Muscle layer of colon (tissue), 2 donors: ENCODE results near the gene LRIG3.
A peak's percentile ranks its signal among the peaks of the same experiment; 100 is the strongest.

Source experiments
- H3K27ac ChIP-seq: one replicate; pipeline ENCODE4 v1.7.0; 2013; ENCODE audit warnings: low read depth, mild to moderate bottlenecking, low read length, moderate library complexity
- H3K27me3 ChIP-seq, 2 donors: one replicate each; pipeline ENCODE4 v1.7.0; 2013; ENCODE audit warnings: low read length in 2 of 2, mild to moderate bottlenecking in 2 of 2; ENCODE audit not compliant: insufficient read depth in 2 of 2, control insufficient read depth in 1 of 2
- H3K36me3 ChIP-seq: one replicate; pipeline ENCODE4 v1.7.0; 2013; ENCODE audit warnings: mild to moderate bottlenecking, low read length; ENCODE audit not compliant: insufficient read depth
- H3K4me1 ChIP-seq: one replicate; pipeline ENCODE4 v1.7.0; 2013; ENCODE audit warnings: mild to moderate bottlenecking, low read length; ENCODE audit not compliant: insufficient read depth
- H3K4me3 ChIP-seq, 2 donors: one replicate each; pipeline ENCODE4 v1.7.0; 2013; ENCODE audit warnings: low read length in 2 of 2, low read depth in 1 of 2, mild to moderate bottlenecking in 1 of 2, moderate library complexity in 1 of 2
- H3K9ac ChIP-seq: one replicate; pipeline ENCODE4 v1.7.0; 2013; ENCODE audit warnings: low read length
- H3K9me3 ChIP-seq: one replicate; pipeline ENCODE4 v1.7.0; 2013; ENCODE audit warnings: mild to moderate bottlenecking, low read length
- donor health status: abdominal sarcoma.
- donor health status: Adenocarcinoma of cecum.

The LRIG3 gene

GRCh38 chr12:58895053-58895452 lies 25.3 kb downstream of the LRIG3 start:
- H3K27me3 ChIP-seq, result no peaks in the 10 kb centered on the region
- no peak overlapping the region for H3K9ac ChIP-seq
- peaks cover 43% of the 10 kb centered on the region for H3K4me1 ChIP-seq
- H3K36me3 ChIP-seq, result peaks cover under 1% of the 10 kb centered on the region
- H3K9me3 ChIP-seq, result no peaks in the 10 kb centered on the region
- H3K4me3 ChIP-seq, result peak overlapping the region in 1 of 2 donors; percentile 25
- no peak overlapping the region for H3K27ac ChIP-seq

- Histone ChIP-seq H3K9ac (no peak overlapping the region), H3K27ac (no peak overlapping the region)
These were observed 26.3 kb downstream of the LRIG3 start for GRCh38 chr12:58894040-58894439.

GRCh38 chr12:58893495-58893894 lies 26.8 kb downstream of the LRIG3 start:
- Histone ChIP-seq H3K36me3 (peaks cover 16% of the 10 kb centered on the region), H3K27ac (no peak overlapping the region), H3K4me3 (no peak overlapping the region), H3K9ac (no peak overlapping the region), H3K27me3 (no peaks in the 10 kb centered on the region), H3K9me3 (no peaks in the 10 kb centered on the region), H3K4me1 (peaks cover 55% of the 10 kb centered on the region)

More at GRCh38 chr12:58894040-58894439, 26.3 kb downstream of the LRIG3 start:
- no peaks in the 10 kb centered on the region for H3K9me3 ChIP-seq
- H3K36me3 ChIP-seq, result peaks cover 11% of the 10 kb centered on the region
- H3K4me3 ChIP-seq, result no peak overlapping the region
- no peaks in the 10 kb centered on the region for H3K27me3 ChIP-seq
- H3K4me1 ChIP-seq, result peaks cover 49% of the 10 kb centered on the region

GRCh38 chr12:58889557-58889956 lies 30.7 kb downstream of the LRIG3 start:
- H3K4me1 ChIP-seq, result peaks cover 35% of the 10 kb centered on the region
- no peak overlapping the region for H3K27ac ChIP-seq
- H3K9ac ChIP-seq, result no peak overlapping the region
- H3K9me3 ChIP-seq, result no peaks in the 10 kb centered on the region
- H3K36me3 ChIP-seq, result peaks cover 28% of the 10 kb centered on the region
- H3K4me3 ChIP-seq, result no peak overlapping the region
- no peaks in the 10 kb centered on the region for H3K27me3 ChIP-seq

- Histone ChIP-seq H3K9ac (no peak overlapping the region), H3K4me3 (no peak overlapping the region), H3K9me3 (no peaks in the 10 kb centered on the region), H3K27ac (peak overlapping the region; percentile 39), H3K4me1 (peaks cover 22% of the 10 kb centered on the region), H3K36me3 (peaks cover 31% of the 10 kb centered on the region), H3K27me3 (no peaks in the 10 kb centered on the region)
These were observed 32.0 kb downstream of the LRIG3 start for GRCh38 chr12:58888131-58888783.

- H3K9ac ChIP-seq, result no peak overlapping the region
- peaks cover 18% of the 10 kb centered on the region for H3K4me1 ChIP-seq
- no peaks in the 10 kb centered on the region for H3K27me3 ChIP-seq
- no peaks in the 10 kb centered on the region for H3K9me3 ChIP-seq
- H3K27ac ChIP-seq, result no peak overlapping the region
- no peak overlapping the region for H3K4me3 ChIP-seq
- peaks cover 37% of the 10 kb centered on the region for H3K36me3 ChIP-seq
These were observed 33.2 kb downstream of the LRIG3 start for GRCh38 chr12:58887068-58887467.

- peak overlapping the region; percentile 4 for H3K27ac ChIP-seq
- H3K4me1 ChIP-seq, result peaks cover 18% of the 10 kb centered on the region
- H3K36me3 ChIP-seq, result peaks cover 41% of the 10 kb centered on the region
These were observed 33.8 kb downstream of the LRIG3 start for GRCh38 chr12:58886474-58886873.

GRCh38 chr12:58884916-58885315 lies 35.4 kb downstream of the LRIG3 start:
- no peaks in the 10 kb centered on the region for H3K27me3 ChIP-seq
- H3K4me1 ChIP-seq, result peaks cover 18% of the 10 kb centered on the region
- H3K9ac ChIP-seq, result no peak overlapping the region
- peak overlapping the region; percentile 37 for H3K27ac ChIP-seq
- no peaks in the 10 kb centered on the region for H3K9me3 ChIP-seq
- no peak overlapping the region for H3K4me3 ChIP-seq
- H3K36me3 ChIP-seq, result peaks cover 55% of the 10 kb centered on the region

More at GRCh38 chr12:58886474-58886873, 33.8 kb downstream of the LRIG3 start:
- Histone ChIP-seq H3K4me3 (no peak overlapping the region), H3K9ac (no peak overlapping the region), H3K27me3 (no peaks in the 10 kb centered on the region), H3K9me3 (no peaks in the 10 kb centered on the region)

GRCh38 chr12:58883576-58884334 lies 36.5 kb downstream of the LRIG3 start:
- Histone ChIP-seq H3K9ac (no peak overlapping the region), H3K27ac (peak overlapping the region; percentile 14), H3K36me3 (peaks cover 55% of the 10 kb centered on the region), H3K4me3 (no peak overlapping the region), H3K4me1 (peaks cover 9% of the 10 kb centered on the region), H3K27me3 (no peaks in the 10 kb centered on the region), H3K9me3 (no peaks in the 10 kb centered on the region)

GRCh38 chr12:58882826-58883225 lies 37.5 kb downstream of the LRIG3 start:
- no peaks in the 10 kb centered on the region for H3K9me3 ChIP-seq
- H3K27me3 ChIP-seq, result no peaks in the 10 kb centered on the region
- no peak overlapping the region for H3K27ac ChIP-seq
- no peak overlapping the region for H3K9ac ChIP-seq
- H3K36me3 ChIP-seq, result peaks cover 62% of the 10 kb centered on the region
- H3K4me3 ChIP-seq, result no peak overlapping the region
- H3K4me1 ChIP-seq, result peaks cover 2% of the 10 kb centered on the region

GRCh38 chr12:58881816-58882215 lies 38.5 kb downstream of the LRIG3 start:
- H3K27ac ChIP-seq, result no peak overlapping the region
- peaks cover 62% of the 10 kb centered on the region for H3K36me3 ChIP-seq

More at GRCh38 chr12:58881816-58882215, 38.5 kb downstream of the LRIG3 start:
- Histone ChIP-seq H3K9me3 (no peaks in the 10 kb centered on the region), H3K9ac (no peak overlapping the region), H3K4me1 (no peaks in the 10 kb centered on the region), H3K4me3 (no peak overlapping the region), H3K27me3 (no peaks in the 10 kb centered on the region)
